Activated naive CD8-positive, alpha-beta T cell treated with anti-CD3 and anti-CD28 coated beads, Interleukin-2, amount 10 ng/mL, durations not matched to agents 7 days and 5 days (primary cell): ENCODE measurements around the gene ALG12. TPM values are rescaled to one million over a fixed set of nuclear protein-coding genes. Genes with fewer than 3 reads are reported as not detected.

Experiments used
- ATAC-seq: fragments of 150-1000 bp; cut with Tn5 transposase; one replicate; pipeline ENCODE4 v1.10.0; 2021; ENCODE audit warnings: low read depth, moderate library complexity
- POLR2A ChIA-PET: fragments of 350-600 bp; sonication (Branson Sonifier 250); formaldehyde crosslinking; loops from one replicate; lab custom pipeline; 2021; ENCODE audit warnings: antibody characterized with exemption; lab: Charles Lee
- DNase-seq: peaks from one replicate; pipeline ENCODE4 v3.0.0; 2021
- H3K27ac Mint-ChIP-seq: one replicate; pipeline ENCODE4 v1.8.0; 2022; ENCODE audit warnings: mild to moderate bottlenecking, mixed read lengths
- H3K27me3 Mint-ChIP-seq: one replicate; pipeline ENCODE4 v1.8.0; 2022; ENCODE audit warnings: mild to moderate bottlenecking, moderate library complexity, mixed read lengths
- H3K36me3 Mint-ChIP-seq: one replicate; pipeline ENCODE4 v1.8.0; 2021; ENCODE audit warnings: mild to moderate bottlenecking, mixed read lengths
- H3K4me1 Mint-ChIP-seq: one replicate; pipeline ENCODE4 v1.8.0; 2021; ENCODE audit warnings: mixed read lengths
- H3K4me3 Mint-ChIP-seq: one replicate; pipeline ENCODE4 v1.8.0; 2022; ENCODE audit warnings: mild to moderate bottlenecking, moderate library complexity, mixed read lengths
- H3K9me3 Mint-ChIP-seq: one replicate; pipeline ENCODE4 v1.8.0; 2021; ENCODE audit warnings: mixed read lengths
- total RNA-seq, 2 experiments: library from RNA; stranded (reverse); gene quantifications; one replicate each; pipeline ENCODE4 v1.2.3, GENCODE V29; 2021

The ALG12 gene
- total RNA-seq, 2 experiments from 2014 or later = 18.0 to 20.2 TPM

DNA sequence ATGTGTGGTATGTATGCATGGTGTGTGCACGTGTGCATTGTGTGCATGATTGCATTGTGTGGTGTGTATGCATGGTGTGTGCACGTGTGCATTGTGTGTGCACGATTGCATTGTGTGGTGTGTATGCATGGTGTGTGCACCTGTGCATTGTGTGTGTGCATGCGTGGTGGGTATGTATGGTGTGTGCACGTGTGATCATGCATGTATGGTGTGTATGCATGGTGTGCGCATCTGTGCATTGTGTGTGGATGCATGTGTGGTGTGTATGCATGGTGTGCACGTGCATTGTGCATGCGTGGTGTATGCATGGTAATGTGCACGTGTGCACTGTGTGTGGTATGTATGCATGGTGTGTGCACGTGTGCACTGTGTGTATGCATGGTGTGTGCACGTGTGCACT lies 16.8 kb downstream of the ALG12 start:
- Mint-ChIP-seq H3K36me3 (peaks cover 47% of the 10 kb centered on the region), H3K27me3 (no peaks in the 10 kb centered on the region), H3K27ac (no peak overlapping the region), H3K9me3 (peaks cover 4% of the 10 kb centered on the region), H3K4me3 (no peak overlapping the region), H3K4me1 (peaks cover 3% of the 10 kb centered on the region)
- ATAC-seq (no peak), DNase-seq (peak; percentile 10)
- POLR2A ChIA-PET = no interaction called here

- POLR2A ChIA-PET = no interaction called here
- no peaks in the 10 kb centered on the region for H3K27me3 Mint-ChIP-seq
- DNase-seq = peak; percentile 23
- peaks cover 4% of the 10 kb centered on the region for H3K9me3 Mint-ChIP-seq
- H3K4me1 Mint-ChIP-seq = peaks cover 3% of the 10 kb centered on the region
- no peak overlapping the region for H3K4me3 Mint-ChIP-seq
- peaks cover 50% of the 10 kb centered on the region for H3K36me3 Mint-ChIP-seq
- ATAC-seq = no peak
- H3K27ac Mint-ChIP-seq = peak overlapping the region; percentile 50
Observed at GRCh38 chr22:49900441-49901230, 17.6 kb downstream of the ALG12 start.

DNA sequence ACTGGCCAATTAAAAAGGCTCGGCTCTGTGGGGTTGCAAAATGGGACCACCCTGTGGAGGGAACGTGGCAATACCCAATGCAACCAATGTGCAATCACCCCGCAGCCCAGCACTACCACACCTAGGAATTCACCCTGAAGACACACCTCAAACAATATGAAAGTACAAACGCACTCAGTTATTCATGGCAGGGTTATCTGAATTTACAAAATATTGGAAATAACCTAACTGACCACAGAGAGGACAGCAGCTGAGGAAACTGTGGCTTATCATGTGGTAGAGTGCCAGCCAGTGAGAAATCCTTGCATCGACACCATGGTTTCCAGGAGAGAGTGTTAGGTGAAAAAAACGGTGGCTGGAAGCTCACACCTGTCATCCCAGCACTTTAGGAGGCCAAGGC lies 18.7 kb downstream of the ALG12 start:
- H3K4me3 Mint-ChIP-seq = no peak overlapping the region
- H3K27ac Mint-ChIP-seq = no peak overlapping the region
- POLR2A ChIA-PET = interaction anchor here (0.7 kb wide), 1 partner anchor 131 kb away, joined by 5 read pairs; no protein-coding TSS in a partner anchor
- peaks cover 6% of the 10 kb centered on the region for H3K9me3 Mint-ChIP-seq
- peaks cover 3% of the 10 kb centered on the region for H3K4me1 Mint-ChIP-seq
- DNase-seq (no peak), ATAC-seq (no peak)
- no peaks in the 10 kb centered on the region for H3K27me3 Mint-ChIP-seq
- H3K36me3 Mint-ChIP-seq = peaks cover 48% of the 10 kb centered on the region

DNA sequence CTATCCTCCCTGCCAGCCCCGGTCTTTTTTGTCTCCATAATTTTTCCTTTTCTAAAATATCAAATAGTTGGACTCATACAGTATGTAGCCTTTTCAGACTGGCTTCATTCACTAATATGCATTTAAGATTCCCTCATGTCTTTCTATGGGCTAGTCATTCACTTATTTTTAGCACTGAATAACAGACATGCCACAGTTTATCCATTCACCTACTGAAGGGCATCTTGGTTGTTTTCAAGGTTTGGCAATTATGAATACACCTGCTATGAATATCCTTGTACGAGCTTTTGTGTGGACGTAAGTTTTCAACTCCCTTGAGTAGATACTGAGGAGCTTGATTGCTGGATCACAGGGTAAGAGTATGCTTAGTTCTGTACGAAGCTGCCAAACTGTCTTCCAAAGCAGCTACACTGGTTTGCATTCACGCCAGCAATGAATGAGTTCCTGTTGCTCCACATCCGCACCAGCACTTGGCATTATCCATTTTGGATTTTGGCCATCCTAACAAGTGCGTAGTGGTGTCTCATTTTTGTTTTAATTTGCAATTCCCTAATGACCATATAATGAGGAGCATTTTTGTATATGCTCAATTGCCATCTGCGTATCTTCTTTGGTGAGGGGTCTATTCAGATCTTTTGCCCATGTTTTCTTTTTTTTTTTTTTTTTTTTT lies 21.1 kb downstream of the ALG12 start:
- no peak overlapping the region for H3K27ac Mint-ChIP-seq
- peaks cover 3% of the 10 kb centered on the region for H3K4me1 Mint-ChIP-seq
- POLR2A ChIA-PET = no interaction called here
- no peaks in the 10 kb centered on the region for H3K27me3 Mint-ChIP-seq
- H3K9me3 Mint-ChIP-seq = peaks cover 6% of the 10 kb centered on the region
- H3K4me3 Mint-ChIP-seq = no peak overlapping the region
- DNase-seq = no peak
- peaks cover 57% of the 10 kb centered on the region for H3K36me3 Mint-ChIP-seq
- no peak for ATAC-seq

- DNase-seq = peak; percentile 21
- Mint-ChIP-seq H3K4me1 (peaks cover 3% of the 10 kb centered on the region), H3K27ac (no peak overlapping the region), H3K36me3 (peaks cover 54% of the 10 kb centered on the region), H3K4me3 (no peak overlapping the region), H3K27me3 (no peaks in the 10 kb centered on the region), H3K9me3 (peaks cover 5% of the 10 kb centered on the region)
- POLR2A ChIA-PET = no interaction called here
- no peak for ATAC-seq
Observed at GRCh38 chr22:49896201-49896600, 22.0 kb downstream of the ALG12 start.

DNA sequence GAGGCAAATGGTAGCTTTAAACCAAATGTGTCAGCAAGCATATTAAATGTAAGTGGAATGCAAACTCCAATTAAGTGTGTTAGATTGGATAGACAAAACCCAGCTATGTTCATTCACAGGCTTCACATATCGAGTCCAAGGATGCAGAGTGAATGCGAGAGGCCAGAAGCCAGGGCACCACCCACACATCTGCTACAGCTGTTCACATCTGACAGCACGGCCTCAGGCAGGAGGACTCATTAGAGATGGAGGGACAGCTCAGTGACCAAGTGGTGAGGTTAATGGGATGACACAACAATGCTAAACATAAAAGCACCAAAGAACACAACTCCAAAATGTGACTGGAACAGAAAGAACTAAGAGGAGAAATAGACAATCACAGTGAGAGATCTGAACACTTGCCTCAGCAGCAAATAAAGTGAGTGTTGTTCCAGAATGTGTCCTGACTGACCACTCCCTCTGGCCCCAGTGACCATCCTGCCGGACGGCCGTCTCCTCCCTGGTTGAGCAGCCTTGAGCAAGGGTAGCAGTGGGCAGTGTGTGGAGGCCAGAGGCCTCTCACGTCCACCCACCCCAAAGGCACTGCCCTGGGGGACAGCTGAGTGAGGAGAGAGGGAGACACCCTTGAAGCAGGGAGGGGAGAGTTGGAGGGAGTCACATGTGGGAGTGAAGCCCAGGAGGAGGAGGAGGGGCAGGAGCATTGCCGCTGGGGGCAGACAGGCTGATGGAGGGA lies 23.8 kb downstream of the ALG12 start:
- no peak overlapping the region for H3K4me3 Mint-ChIP-seq
- no peaks in the 10 kb centered on the region for H3K27me3 Mint-ChIP-seq
- ATAC-seq = no peak
- no peaks in the 10 kb centered on the region for H3K4me1 Mint-ChIP-seq
- H3K9me3 Mint-ChIP-seq = peaks cover 10% of the 10 kb centered on the region
- POLR2A ChIA-PET = no interaction called here
- peak; percentile 26 for DNase-seq
- peaks cover 65% of the 10 kb centered on the region for H3K36me3 Mint-ChIP-seq
- H3K27ac Mint-ChIP-seq = no peak overlapping the region

DNA sequence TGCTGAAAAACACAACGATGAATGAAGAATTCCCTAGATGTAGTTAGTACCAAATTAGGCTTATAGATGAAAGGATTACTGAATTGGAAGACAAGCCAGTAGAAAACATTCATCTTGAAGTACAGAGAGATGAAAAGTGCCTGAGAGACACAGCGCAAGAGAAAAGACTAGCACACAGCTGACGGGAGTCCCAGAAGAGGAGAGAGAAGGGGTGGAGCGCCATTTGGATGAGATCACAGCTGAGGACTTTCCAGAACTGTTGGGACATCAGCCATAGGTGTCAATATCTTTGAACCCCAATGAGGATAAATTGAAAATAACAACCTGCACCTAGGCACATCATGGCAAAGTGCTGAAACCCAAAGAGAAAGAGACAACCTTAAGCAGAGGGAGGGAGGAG lies 25.2 kb downstream of the ALG12 start:
- no peak overlapping the region for H3K4me3 Mint-ChIP-seq
- no peaks in the 10 kb centered on the region for H3K4me1 Mint-ChIP-seq
- no peak overlapping the region for H3K27ac Mint-ChIP-seq
- peaks cover 70% of the 10 kb centered on the region for H3K36me3 Mint-ChIP-seq
- DNase-seq (no peak), ATAC-seq (no peak)
- POLR2A ChIA-PET = interaction anchor here (1.0 kb wide), 1 partner anchor 38 kb away, joined by 3 read pairs; no protein-coding TSS in a partner anchor
- H3K27me3 Mint-ChIP-seq = no peaks in the 10 kb centered on the region
- peaks cover 10% of the 10 kb centered on the region for H3K9me3 Mint-ChIP-seq

DNA sequence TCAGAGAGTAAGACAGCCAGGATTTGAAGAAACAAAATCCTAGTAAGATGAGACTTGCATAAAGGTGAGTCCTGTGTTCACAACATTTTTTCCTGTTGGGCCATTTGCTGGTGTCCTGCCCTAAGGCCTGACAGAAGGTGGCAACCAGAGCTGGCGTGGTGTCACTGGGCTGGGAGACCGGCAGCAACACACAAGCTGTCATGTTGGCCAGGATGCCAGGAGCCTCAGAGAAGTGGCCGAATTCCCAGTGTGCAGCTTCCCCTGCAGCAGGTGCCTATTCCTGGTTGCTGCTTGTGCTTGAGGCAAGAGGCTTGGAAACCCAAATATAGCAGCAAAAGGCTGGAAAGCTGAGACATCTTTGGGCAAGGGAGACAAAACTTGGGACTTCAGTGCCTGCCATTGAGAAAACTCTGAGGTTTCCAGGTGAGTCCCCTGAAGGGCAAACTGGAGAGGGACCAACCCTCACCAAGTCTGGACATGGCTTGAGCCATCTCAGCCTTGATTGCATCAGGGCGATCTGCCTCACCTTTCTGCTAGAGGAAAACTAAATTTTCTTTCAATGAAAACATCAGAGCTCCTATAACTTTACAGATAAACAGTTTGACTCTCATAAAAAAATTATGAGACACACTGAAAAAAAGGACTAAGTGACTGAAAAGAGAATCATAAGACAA lies 25.9 kb downstream of the ALG12 start:
- no peaks in the 10 kb centered on the region for H3K4me1 Mint-ChIP-seq
- POLR2A ChIA-PET = no interaction called here

GRCh38 chr22:49889071-49889470 lies 29.2 kb downstream of the ALG12 start:
- Mint-ChIP-seq H3K4me3 (no peak overlapping the region), H3K27ac (no peak overlapping the region), H3K27me3 (no peaks in the 10 kb centered on the region), H3K36me3 (peaks cover 75% of the 10 kb centered on the region), H3K9me3 (peaks cover 7% of the 10 kb centered on the region), H3K4me1 (no peaks in the 10 kb centered on the region)
- no peak for ATAC-seq
- POLR2A ChIA-PET = no interaction called here
- DNase-seq = no peak

More for the DNA sequence above, 25.9 kb downstream of the ALG12 start:
- Mint-ChIP-seq H3K9me3 (peaks cover 10% of the 10 kb centered on the region), H3K36me3 (peaks cover 71% of the 10 kb centered on the region), H3K4me3 (no peak overlapping the region), H3K27me3 (no peaks in the 10 kb centered on the region), H3K27ac (no peak overlapping the region)
- ATAC-seq (no peak), DNase-seq (peak; percentile 7)

GRCh38 chr22:49887702-49888101 lies 30.5 kb downstream of the ALG12 start:
- H3K9me3 Mint-ChIP-seq = peaks cover 7% of the 10 kb centered on the region
- ATAC-seq (no peak), DNase-seq (no peak)
- no peaks in the 10 kb centered on the region for H3K27me3 Mint-ChIP-seq
- H3K4me1 Mint-ChIP-seq = no peaks in the 10 kb centered on the region
- H3K4me3 Mint-ChIP-seq = no peak overlapping the region
- POLR2A ChIA-PET = no interaction called here
- H3K27ac Mint-ChIP-seq = no peak overlapping the region
- peaks cover 66% of the 10 kb centered on the region for H3K36me3 Mint-ChIP-seq

- DNase-seq (no peak), ATAC-seq (no peak)
- peaks cover 7% of the 10 kb centered on the region for H3K9me3 Mint-ChIP-seq
- no peak overlapping the region for H3K27ac Mint-ChIP-seq
- H3K4me3 Mint-ChIP-seq = no peak overlapping the region
- H3K27me3 Mint-ChIP-seq = no peaks in the 10 kb centered on the region
- H3K4me1 Mint-ChIP-seq = peaks cover 2% of the 10 kb centered on the region
- POLR2A ChIA-PET = no interaction called here
- H3K36me3 Mint-ChIP-seq = peaks cover 63% of the 10 kb centered on the region
Observed at GRCh38 chr22:49887064-49887451, 31.2 kb downstream of the ALG12 start.

DNA sequence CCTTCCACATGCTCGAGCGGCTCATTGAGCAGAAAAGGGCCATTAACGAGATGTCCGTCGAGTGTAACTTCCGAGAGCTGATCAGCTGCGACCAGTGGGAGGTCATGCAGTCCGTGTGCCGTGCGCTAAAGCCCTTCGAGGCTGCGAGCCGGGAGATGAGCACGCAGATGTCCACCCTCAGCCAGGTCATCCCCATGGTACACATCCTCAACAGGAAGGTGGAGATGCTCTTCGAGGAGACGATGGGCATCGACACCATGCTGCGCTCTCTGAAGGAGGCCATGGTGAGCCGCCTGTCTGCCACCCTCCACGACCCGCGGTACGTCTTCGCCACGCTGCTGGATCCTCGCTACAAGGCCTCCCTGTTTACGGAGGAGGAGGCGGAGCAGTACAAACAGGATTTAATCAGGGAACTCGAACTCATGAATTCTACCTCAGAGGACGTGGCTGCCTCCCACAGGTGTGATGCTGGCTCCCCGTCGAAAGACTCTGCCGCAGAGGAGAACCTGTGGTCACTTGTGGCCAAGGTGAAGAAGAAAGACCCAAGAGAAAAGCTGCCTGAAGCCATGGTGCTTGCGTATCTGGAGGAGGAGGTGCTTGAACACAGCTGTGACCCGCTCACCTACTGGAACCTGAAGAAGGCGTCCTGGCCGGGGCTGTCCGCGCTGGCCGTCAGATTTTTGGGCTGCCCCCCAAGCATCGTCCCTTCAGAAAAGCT lies 31.7 kb downstream of the ALG12 start:
- POLR2A ChIA-PET = no interaction called here
- H3K27ac Mint-ChIP-seq = no peak overlapping the region

More for the DNA sequence above, 31.7 kb downstream of the ALG12 start:
- DNase-seq (no peak), ATAC-seq (no peak)
- H3K9me3 Mint-ChIP-seq = peaks cover 7% of the 10 kb centered on the region
- no peak overlapping the region for H3K4me3 Mint-ChIP-seq
- peaks cover 5% of the 10 kb centered on the region for H3K4me1 Mint-ChIP-seq
- H3K36me3 Mint-ChIP-seq = peaks cover 59% of the 10 kb centered on the region
- no peaks in the 10 kb centered on the region for H3K27me3 Mint-ChIP-seq
